ENCODE data around the gene TRHDE. TPM values are rescaled to one million over a fixed set of nuclear protein-coding genes. Genes with fewer than 3 reads are reported as not detected.

The TRHDE gene
- total and polyA plus RNA-seq, 4 donors = 0.19 to 7.5 (median 3.5) TPM

- no peak overlapping the region for H3K27ac ChIP-seq (ENCODE audit: low read depth in 1 of 2, low read length in 1 of 2)
- DNase-seq = no peak
- no peaks in the 10 kb centered on the region for H3K4me1 ChIP-seq (ENCODE audit: control insufficient read depth in 5 of 5, insufficient read depth in 5 of 5, low read length in 5 of 5)
- no peak overlapping the region for H3K4me3 ChIP-seq
- no peak for ATAC-seq (ENCODE audit: insufficient read depth, low FRiP score)
- WGBS, 2 donors = 56 to 70% methylated on average over 2 of the region's 2 CpGs
- no peaks in the 10 kb centered on the region for H3K9me3 ChIP-seq (ENCODE audit: control insufficient read depth in 4 of 4, insufficient read depth in 3 of 4, low read length in 3 of 4)
- H3K27me3 ChIP-seq (ENCODE audit: control insufficient read depth in 3 of 3, insufficient read depth in 3 of 3, low read length in 2 of 3) = no peaks in the 10 kb centered on the region
- H3K9ac ChIP-seq (ENCODE audit: insufficient read depth in 1 of 2, low read length in 2 of 2) = no peak overlapping the region
- no peak for TF ChIP-seq CTCF (IDR thresholded peaks at IDR 0.05; ENCODE audit: control extremely low read depth, extremely low read depth)
- no peaks in the 10 kb centered on the region for H3K36me3 ChIP-seq (ENCODE audit: control insufficient read depth in 4 of 4, insufficient read depth in 4 of 4, low read length in 4 of 4)
Measured at GRCh38 chr12:72543777-72544467, 271.8 kb downstream of the TRHDE start.

- DNase-seq (no peak), ATAC-seq (ENCODE audit: insufficient read depth, low FRiP score) (no peak)
- H3K9ac ChIP-seq (ENCODE audit: insufficient read depth in 1 of 2, low read length in 2 of 2) = no peak overlapping the region
- H3K36me3 ChIP-seq (ENCODE audit: control insufficient read depth in 4 of 4, insufficient read depth in 4 of 4, low read length in 4 of 4) = no peaks in the 10 kb centered on the region
- 52 to 83% methylated on average over 1 of the region's 1 CpG for WGBS, 2 donors
- no peak overlapping the region for H3K27ac ChIP-seq (ENCODE audit: low read depth in 1 of 2, low read length in 1 of 2)
- H3K4me1 ChIP-seq (ENCODE audit: control insufficient read depth in 5 of 5, insufficient read depth in 5 of 5, low read length in 5 of 5) = no peaks in the 10 kb centered on the region
- no peaks in the 10 kb centered on the region for H3K27me3 ChIP-seq (ENCODE audit: control insufficient read depth in 3 of 3, insufficient read depth in 3 of 3, low read length in 2 of 3)
- no peaks in the 10 kb centered on the region for H3K9me3 ChIP-seq (ENCODE audit: control insufficient read depth in 4 of 4, insufficient read depth in 3 of 4, low read length in 3 of 4)
- TF ChIP-seq CTCF (IDR thresholded peaks at IDR 0.05; ENCODE audit: control extremely low read depth, extremely low read depth) = no peak
- H3K4me3 ChIP-seq = no peak overlapping the region
Measured at GRCh38 chr12:72546106-72546505, 273.9 kb downstream of the TRHDE start.

- no peak for ATAC-seq (ENCODE audit: insufficient read depth, low FRiP score)
- Histone ChIP-seq H3K9me3 (ENCODE audit: control insufficient read depth in 4 of 4, insufficient read depth in 3 of 4, low read length in 3 of 4) (no peaks in the 10 kb centered on the region), H3K9ac (ENCODE audit: insufficient read depth in 1 of 2, low read length in 2 of 2) (no peak overlapping the region), H3K4me1 (ENCODE audit: control insufficient read depth in 5 of 5, insufficient read depth in 5 of 5, low read length in 5 of 5) (no peaks in the 10 kb centered on the region), H3K27me3 (ENCODE audit: control insufficient read depth in 3 of 3, insufficient read depth in 3 of 3, low read length in 2 of 3) (no peaks in the 10 kb centered on the region), H3K4me3 (no peak overlapping the region), H3K27ac (ENCODE audit: low read depth in 1 of 2, low read length in 1 of 2) (no peak overlapping the region), H3K36me3 (ENCODE audit: control insufficient read depth in 4 of 4, insufficient read depth in 4 of 4, low read length in 4 of 4) (no peaks in the 10 kb centered on the region)
- DNase-seq = no peak
- no peak for TF ChIP-seq CTCF (IDR thresholded peaks at IDR 0.05; ENCODE audit: control extremely low read depth, extremely low read depth)
Measured at GRCh38 chr12:72547573-72547972, 275.4 kb downstream of the TRHDE start.

- H3K9me3 ChIP-seq (ENCODE audit: control insufficient read depth in 4 of 4, insufficient read depth in 3 of 4, low read length in 3 of 4) = no peaks in the 10 kb centered on the region
- no peaks in the 10 kb centered on the region for H3K4me1 ChIP-seq (ENCODE audit: control insufficient read depth in 5 of 5, insufficient read depth in 5 of 5, low read length in 5 of 5)
- H3K9ac ChIP-seq (ENCODE audit: insufficient read depth in 1 of 2, low read length in 2 of 2) = no peak overlapping the region
- H3K36me3 ChIP-seq (ENCODE audit: control insufficient read depth in 4 of 4, insufficient read depth in 4 of 4, low read length in 4 of 4) = no peaks in the 10 kb centered on the region
- WGBS, 2 donors = 95 to 100% methylated on average over 1 of the region's 1 CpG
- ATAC-seq (ENCODE audit: insufficient read depth, low FRiP score) (no peak), DNase-seq (no peak)
- H3K4me3 ChIP-seq = no peak overlapping the region
- no peaks in the 10 kb centered on the region for H3K27me3 ChIP-seq (ENCODE audit: control insufficient read depth in 3 of 3, insufficient read depth in 3 of 3, low read length in 2 of 3)
- H3K27ac ChIP-seq (ENCODE audit: low read depth in 1 of 2, low read length in 1 of 2) = no peak overlapping the region
- no peak for TF ChIP-seq CTCF (IDR thresholded peaks at IDR 0.05; ENCODE audit: control extremely low read depth, extremely low read depth)
Measured at GRCh38 chr12:72549184-72549583, 277.0 kb downstream of the TRHDE start.
